ENCODE measurements around the gene PPIE.

DNA sequence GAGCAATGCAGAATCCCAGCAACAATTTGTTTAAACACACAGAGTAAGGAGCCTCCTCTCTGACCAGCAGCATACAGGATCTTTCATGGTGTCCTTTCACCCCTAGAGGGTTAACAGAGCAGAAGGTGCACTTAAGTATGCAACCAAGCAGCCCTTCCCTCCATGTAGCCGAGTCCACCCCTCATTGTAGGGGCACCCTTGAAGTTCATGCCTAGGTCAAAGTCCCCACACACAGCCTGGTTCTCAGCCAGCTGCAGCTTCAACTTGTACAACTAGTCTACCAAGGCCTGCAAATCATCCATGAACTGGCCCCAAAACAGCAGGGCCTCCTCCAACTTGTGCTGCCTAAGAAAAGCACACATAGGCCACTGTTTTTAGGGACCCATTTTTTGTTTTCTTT lies 57.0 kb downstream of the PPIE start:
- TF ChIP-seq, protein P1, sequence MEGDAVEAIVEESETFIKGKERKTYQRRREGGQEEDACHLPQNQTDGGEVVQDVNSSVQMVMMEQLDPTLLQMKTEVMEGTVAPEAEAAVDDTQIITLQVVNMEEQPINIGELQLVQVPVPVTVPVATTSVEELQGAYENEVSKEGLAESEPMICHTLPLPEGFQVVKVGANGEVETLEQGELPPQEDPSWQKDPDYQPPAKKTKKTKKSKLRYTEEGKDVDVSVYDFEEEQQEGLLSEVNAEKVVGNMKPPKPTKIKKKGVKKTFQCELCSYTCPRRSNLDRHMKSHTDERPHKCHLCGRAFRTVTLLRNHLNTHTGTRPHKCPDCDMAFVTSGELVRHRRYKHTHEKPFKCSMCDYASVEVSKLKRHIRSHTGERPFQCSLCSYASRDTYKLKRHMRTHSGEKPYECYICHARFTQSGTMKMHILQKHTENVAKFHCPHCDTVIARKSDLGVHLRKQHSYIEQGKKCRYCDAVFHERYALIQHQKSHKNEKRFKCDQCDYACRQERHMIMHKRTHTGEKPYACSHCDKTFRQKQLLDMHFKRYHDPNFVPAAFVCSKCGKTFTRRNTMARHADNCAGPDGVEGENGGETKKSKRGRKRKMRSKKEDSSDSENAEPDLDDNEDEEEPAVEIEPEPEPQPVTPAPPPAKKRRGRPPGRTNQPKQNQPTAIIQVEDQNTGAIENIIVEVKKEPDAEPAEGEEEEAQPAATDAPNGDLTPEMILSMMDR (conservative IDR thresholded peaks at IDR 0.05; ENCODE audit: low read depth, low read length): no peak
- TF ChIP-seq POLR2A (IDR thresholded peaks at IDR 0.05; ENCODE audit: low read depth, low read length) (no peak), CEBPB (IDR thresholded peaks at IDR 0.05; ENCODE audit: low read depth, low read length) (no peak)

Data from IMR-90 (cell line).